Measurements from ENCODE around the gene BAHD1. TPM values are rescaled to one million over a fixed set of nuclear protein-coding genes. Genes with fewer than 3 reads are reported as not detected.

Gene BAHD1
- total and polyA plus RNA-seq, 2 donors (not counting 1 experiment from before 2014, with no cell fraction given), result 15.0 to 34.7 TPM

- H3K4me1 Mint-ChIP-seq, result peaks cover 24% of the 10 kb centered on the region
- Histone ChIP-seq H3K4me3 (ENCODE audit: control extremely low read depth in 1 of 5, extremely low read depth in 1 of 5, insufficient read depth in 1 of 5, low read depth in 2 of 5, low read length in 4 of 5) (no peak overlapping the region), H4K20me1 (ENCODE audit: control insufficient read depth, insufficient read depth, low read length, poor library complexity, severe bottlenecking) (no peaks in the 10 kb centered on the region), H3K36me3 (replicated peaks in 1 of 2; ENCODE audit: control extremely low read depth in 1 of 2, control insufficient read depth in 1 of 2, extremely low read depth in 1 of 2, insufficient read depth in 2 of 2, low read length in 1 of 2) (peaks cover 6 to 68% of the 10 kb centered on the region in 2 experiments), H3K9me3 (ENCODE audit: control extremely low read depth in 1 of 3, control insufficient read depth in 2 of 3, insufficient read depth in 1 of 3, low read length in 2 of 3) (no peaks in the 10 kb centered on the region), H3K9ac (ENCODE audit: low read length) (no peak overlapping the region), H2AFZ (ENCODE audit: insufficient read depth, low read depth, low read length, poor library complexity, severe bottlenecking) (no peak overlapping the region), H3K27me3 (replicated peaks in 1 of 4; ENCODE audit: control extremely low read depth in 1 of 4, control insufficient read depth in 3 of 4, insufficient read depth in 4 of 4, low read length in 3 of 4) (no peaks in the 10 kb centered on the region), H3K27ac (ENCODE audit: low read length in 2 of 2) (no peak overlapping the region), H3K79me2 (ENCODE audit: control insufficient read depth, insufficient read depth, low read length) (peaks cover 8% of the 10 kb centered on the region), H3K4me2 (replicated peaks; ENCODE audit: low read depth, low read length, poor library complexity, severe bottlenecking) (no peak overlapping the region), H3K4me1 (ENCODE audit: control insufficient read depth in 2 of 2, insufficient read depth in 2 of 2, low read length in 2 of 2) (peaks cover 19 to 23% of the 10 kb centered on the region in 2 donors)
- DNase-seq (no peak), ATAC-seq (ENCODE audit: low read depth) (no peak)
- no CpG with 5 or more reads among the region's 11 CpGs for WGBS (ENCODE audit: insufficient coverage)
- H3K27ac Mint-ChIP-seq, result no peak overlapping the region
- no peaks in the 10 kb centered on the region for H3K27me3 Mint-ChIP-seq
- ChIA-PET POLR2A (no interaction called here), CTCF (interaction anchor here (0.6 to 1.2 kb wide), 4 partner anchors 10 to 87 kb away, joined by 3 to 5 read pairs (median 4); partner anchors contain the start of gene INAFM2)
- no peak overlapping the region for H3K4me3 Mint-ChIP-seq
- TF ChIP-seq CTCF (IDR thresholded peaks at IDR 0.05) (no peak), EZH2 (IDR thresholded peaks at IDR 0.05; ENCODE audit: borderline replicate concordance, insufficient read depth, low read depth, low read length, poor library complexity, severe bottlenecking) (no peak)
- H3K9me3 Mint-ChIP-seq (ENCODE audit: insufficient read depth), result no peaks in the 10 kb centered on the region
- intact Hi-C loops (cut with micrococcal nuclease), result no loop called here
These were observed 30.3 kb upstream of the BAHD1 start for GRCh38 chr15:40410476-40410875.

GRCh38 chr15:40412095-40412759 is 28.5 kb upstream of the BAHD1 start:
- WGBS (ENCODE audit: insufficient coverage), result 89% methylated on average over 7 of the region's 7 CpGs
- no peak for ATAC-seq (ENCODE audit: low read depth)
- H4K20me1 ChIP-seq (ENCODE audit: control insufficient read depth, insufficient read depth, low read length, poor library complexity, severe bottlenecking), result no peaks in the 10 kb centered on the region
- Mint-ChIP-seq H3K4me1 (peaks cover 13% of the 10 kb centered on the region), H3K4me3 (no peak overlapping the region), H3K9me3 (ENCODE audit: insufficient read depth) (no peaks in the 10 kb centered on the region), H3K27ac (no peak overlapping the region), H3K27me3 (no peaks in the 10 kb centered on the region)
- no peak overlapping the region for H3K27ac ChIP-seq (ENCODE audit: low read length in 2 of 2)
- no peak for DNase-seq
- CTCF ChIA-PET, result no interaction called here
- peaks cover 7 to 9% of the 10 kb centered on the region in 2 donors for H3K4me1 ChIP-seq (ENCODE audit: control insufficient read depth in 2 of 2, insufficient read depth in 2 of 2, low read length in 2 of 2)
- no peaks in the 10 kb centered on the region for H3K27me3 ChIP-seq (replicated peaks in 1 of 4; ENCODE audit: control extremely low read depth in 1 of 4, control insufficient read depth in 3 of 4, insufficient read depth in 4 of 4, low read length in 3 of 4)
- H3K4me3 ChIP-seq (ENCODE audit: control extremely low read depth in 1 of 5, extremely low read depth in 1 of 5, insufficient read depth in 1 of 5, low read depth in 2 of 5, low read length in 4 of 5), result no peak overlapping the region
- H3K79me2 ChIP-seq (ENCODE audit: control insufficient read depth, insufficient read depth, low read length), result peaks cover 8% of the 10 kb centered on the region
- H3K9me3 ChIP-seq (ENCODE audit: control extremely low read depth in 1 of 3, control insufficient read depth in 2 of 3, insufficient read depth in 1 of 3, low read length in 2 of 3), result no peaks in the 10 kb centered on the region
- H2AFZ ChIP-seq (ENCODE audit: insufficient read depth, low read depth, low read length, poor library complexity, severe bottlenecking), result no peak overlapping the region
- POLR2A ChIA-PET, result no interaction called here
- H3K36me3 ChIP-seq (replicated peaks in 1 of 2; ENCODE audit: control extremely low read depth in 1 of 2, control insufficient read depth in 1 of 2, extremely low read depth in 1 of 2, insufficient read depth in 2 of 2, low read length in 1 of 2), result peaks cover 6 to 81% of the 10 kb centered on the region in 2 experiments
- TF ChIP-seq EZH2 (IDR thresholded peaks at IDR 0.05; ENCODE audit: borderline replicate concordance, insufficient read depth, low read depth, low read length, poor library complexity, severe bottlenecking) (no peak), CTCF (IDR thresholded peaks at IDR 0.05) (no peak)
- no peak overlapping the region for H3K9ac ChIP-seq (ENCODE audit: low read length)
- H3K4me2 ChIP-seq (replicated peaks; ENCODE audit: low read depth, low read length, poor library complexity, severe bottlenecking), result no peak overlapping the region
- intact Hi-C loops (cut with micrococcal nuclease), result no loop called here

All from B cell (primary cell).